ENCODE results near the gene UBA7. TPM values are rescaled to one million over a fixed set of nuclear protein-coding genes. Genes with fewer than 3 reads are reported as not detected.
A peak's percentile ranks its signal among the peaks of the same experiment; 100 is the strongest.
"Not testable (repeated sequence)": the region's sequence is repeated elsewhere in the genome, so short reads cannot be mapped to it uniquely, and the experiment has no call there.

The UBA7 gene
- total RNA-seq, 4 donors from 2014 or later = 50.1 to 87.5 (median 69.3) TPM

DNA sequence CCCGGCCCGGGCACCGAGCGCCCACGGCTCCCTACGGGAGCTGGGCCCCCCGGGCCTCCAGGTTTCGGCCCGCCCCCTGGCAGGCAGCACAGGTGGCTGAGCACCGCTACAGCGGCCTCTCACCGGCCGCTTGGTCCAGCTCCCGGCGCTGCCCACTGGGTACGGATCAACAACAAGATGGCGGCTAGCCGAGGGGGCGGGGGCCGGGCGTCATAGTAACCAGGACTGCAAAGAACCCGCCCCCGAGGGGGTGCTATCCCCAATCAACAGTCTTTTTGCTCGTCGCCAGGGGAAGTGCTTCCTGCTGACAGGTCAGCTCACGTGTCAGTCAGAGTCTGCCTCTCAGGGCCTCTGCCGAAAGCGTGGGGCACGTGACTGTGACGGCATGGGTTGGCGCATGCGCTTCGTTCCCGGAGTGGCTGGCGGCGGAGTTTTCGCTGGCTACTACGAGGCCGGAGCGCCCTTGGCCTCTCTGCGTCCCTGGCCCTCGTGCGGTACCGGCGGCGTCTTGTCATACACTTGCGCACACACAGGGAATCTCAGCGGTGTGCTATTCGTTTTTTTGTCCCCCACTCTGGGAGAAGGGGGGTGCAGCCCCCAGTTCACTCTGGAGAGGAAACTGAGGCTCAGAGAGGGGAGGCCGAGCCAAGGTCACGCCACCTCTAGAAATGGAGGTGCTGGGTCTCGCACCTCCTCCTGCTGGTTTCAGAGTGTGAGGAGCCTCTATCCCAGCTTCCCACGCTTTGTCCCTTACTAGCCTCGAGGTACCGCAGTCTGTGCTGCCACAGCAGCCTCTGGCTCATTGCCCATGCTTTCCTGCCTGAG, 27.2 kb downstream of the UBA7 start, which contains the start of gene IP6K1:
TSS of gene IP6K1 (minus strand) at position 186 of the 825 bp plus-strand sequence. CDS start 38,502 bp downstream, outside the sequence.
- intact Hi-C loops (cut with DNase I) = loop anchor here (5.0 kb wide), 1 partner anchor 64 kb away; the partner anchor contains the start of gene GMPPB
- peaks cover 11 to 28% of the 10 kb centered on the region in 2 donors for H3K4me1 ChIP-seq
- WGBS, 2 donors = 5 to 11% methylated on average over 21 to 33 of the region's 55 CpGs
- TF ChIP-seq POLR2A (IDR thresholded peaks at IDR 0.05) = peak; percentile 78 to 92
- TF ChIP-seq, protein P1, sequence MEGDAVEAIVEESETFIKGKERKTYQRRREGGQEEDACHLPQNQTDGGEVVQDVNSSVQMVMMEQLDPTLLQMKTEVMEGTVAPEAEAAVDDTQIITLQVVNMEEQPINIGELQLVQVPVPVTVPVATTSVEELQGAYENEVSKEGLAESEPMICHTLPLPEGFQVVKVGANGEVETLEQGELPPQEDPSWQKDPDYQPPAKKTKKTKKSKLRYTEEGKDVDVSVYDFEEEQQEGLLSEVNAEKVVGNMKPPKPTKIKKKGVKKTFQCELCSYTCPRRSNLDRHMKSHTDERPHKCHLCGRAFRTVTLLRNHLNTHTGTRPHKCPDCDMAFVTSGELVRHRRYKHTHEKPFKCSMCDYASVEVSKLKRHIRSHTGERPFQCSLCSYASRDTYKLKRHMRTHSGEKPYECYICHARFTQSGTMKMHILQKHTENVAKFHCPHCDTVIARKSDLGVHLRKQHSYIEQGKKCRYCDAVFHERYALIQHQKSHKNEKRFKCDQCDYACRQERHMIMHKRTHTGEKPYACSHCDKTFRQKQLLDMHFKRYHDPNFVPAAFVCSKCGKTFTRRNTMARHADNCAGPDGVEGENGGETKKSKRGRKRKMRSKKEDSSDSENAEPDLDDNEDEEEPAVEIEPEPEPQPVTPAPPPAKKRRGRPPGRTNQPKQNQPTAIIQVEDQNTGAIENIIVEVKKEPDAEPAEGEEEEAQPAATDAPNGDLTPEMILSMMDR (IDR thresholded peaks at IDR 0.05) = peak in 2 of 6 experiments; percentile 6 to 21
- peaks cover 0 to 2% of the 10 kb centered on the region in 2 donors for H3K36me3 ChIP-seq
- peak within 1 kb of the TSS; percentile 79 to 95 (median 87) for H3K4me3 ChIP-seq (replicated peaks in 1 of 3)
- peak within 1 kb of the TSS; percentile 97 to 98 (median 97) for H3K27ac ChIP-seq
- H3K27me3 ChIP-seq = no peaks in the 10 kb centered on the region
- peak; percentile 100 for DNase-seq
- no peaks in the 10 kb centered on the region for H3K9me3 ChIP-seq

DNA sequence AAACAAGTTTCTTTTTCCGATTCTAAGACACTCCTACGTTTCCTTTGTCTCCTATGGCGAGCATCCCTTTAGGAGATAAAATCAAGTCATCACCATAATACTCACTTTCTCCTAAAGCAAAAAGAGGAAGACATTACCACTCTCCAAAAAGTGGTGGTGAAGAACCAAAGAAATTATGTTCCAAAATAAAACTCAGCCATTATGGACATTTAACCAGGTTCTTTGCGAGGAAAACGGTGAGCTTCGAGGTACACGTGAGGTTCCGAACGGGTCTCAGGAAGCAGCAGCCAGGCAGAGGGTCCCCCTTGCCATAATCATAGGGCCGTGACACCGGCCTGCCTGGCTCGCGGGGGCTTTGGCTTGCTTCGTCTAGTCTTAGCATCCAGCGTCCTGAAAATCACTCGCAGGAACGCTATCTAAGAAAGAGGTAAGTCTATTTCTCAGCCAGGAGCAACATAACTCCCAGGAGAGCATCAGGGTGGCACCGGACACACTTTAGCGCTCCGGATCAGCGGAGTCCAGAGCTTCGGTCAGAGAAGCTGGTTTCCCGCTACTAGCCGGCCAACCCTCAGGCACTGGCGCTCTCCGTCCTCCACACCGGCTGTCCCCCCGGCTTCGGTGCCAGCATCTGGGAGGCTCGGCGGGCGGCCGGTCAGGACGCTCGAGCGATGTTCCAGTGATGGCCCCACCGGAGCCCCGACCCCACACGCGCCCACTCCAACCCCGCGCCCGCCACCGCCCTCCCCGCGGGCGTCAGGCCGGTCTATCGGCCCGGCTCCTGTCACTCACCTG, 28.0 kb downstream of the UBA7 start:
- Histone ChIP-seq H3K36me3 (peaks cover 3 to 7% of the 10 kb centered on the region in 2 donors), H3K27ac (peak overlapping the region; percentile 97 to 98 (median 97)), H3K4me1 (peaks cover 11 to 28% of the 10 kb centered on the region in 2 donors), H3K9me3 (no peaks in the 10 kb centered on the region), H3K4me3 (replicated peaks in 1 of 3) (peak overlapping the region; percentile 79 to 95 (median 87)), H3K27me3 (no peaks in the 10 kb centered on the region)
- intact Hi-C loops (cut with DNase I) = loop anchor here (5.0 kb wide), 1 partner anchor 63 kb away; the partner anchor contains the start of gene GMPPB
- TF ChIP-seq, protein P1 (IDR thresholded peaks at IDR 0.05) = no peak
- no peak for TF ChIP-seq POLR2A (IDR thresholded peaks at IDR 0.05)
- peak; percentile 67 to 70 for DNase-seq
- 9 to 10% methylated on average over 17 of the region's 50 CpGs for WGBS, 2 donors

DNA sequence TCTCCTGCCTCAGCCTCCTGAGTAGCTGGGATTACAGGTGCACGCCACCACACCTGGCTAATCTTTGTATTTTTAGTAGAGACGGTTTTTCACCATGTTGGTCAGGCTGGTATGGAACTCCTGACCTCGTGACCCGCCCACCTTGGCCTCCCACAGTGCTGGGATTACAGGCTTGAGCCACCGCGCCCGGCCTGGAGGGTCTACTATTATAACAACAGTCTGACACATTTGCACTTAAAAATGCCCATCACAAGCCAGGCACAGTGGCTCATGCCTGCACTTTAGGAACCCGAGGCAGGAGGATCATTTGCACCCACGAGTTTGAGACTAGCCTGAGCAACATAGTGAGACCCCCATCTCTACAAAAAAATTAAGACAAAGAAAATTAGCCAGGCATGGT, 31.5 kb downstream of the UBA7 start:
- H3K4me1 ChIP-seq = peaks cover 20 to 30% of the 10 kb centered on the region in 2 donors
- H3K36me3 ChIP-seq; H3K27ac ChIP-seq; intact Hi-C loops (cut with DNase I); H3K4me3 ChIP-seq (replicated peaks in 1 of 3); H3K9me3 ChIP-seq; H3K27me3 ChIP-seq; DNase-seq: not testable (repeated sequence)
- WGBS, 2 donors = 90 to 95% methylated on average over 7 to 9 of the region's 9 CpGs

DNA sequence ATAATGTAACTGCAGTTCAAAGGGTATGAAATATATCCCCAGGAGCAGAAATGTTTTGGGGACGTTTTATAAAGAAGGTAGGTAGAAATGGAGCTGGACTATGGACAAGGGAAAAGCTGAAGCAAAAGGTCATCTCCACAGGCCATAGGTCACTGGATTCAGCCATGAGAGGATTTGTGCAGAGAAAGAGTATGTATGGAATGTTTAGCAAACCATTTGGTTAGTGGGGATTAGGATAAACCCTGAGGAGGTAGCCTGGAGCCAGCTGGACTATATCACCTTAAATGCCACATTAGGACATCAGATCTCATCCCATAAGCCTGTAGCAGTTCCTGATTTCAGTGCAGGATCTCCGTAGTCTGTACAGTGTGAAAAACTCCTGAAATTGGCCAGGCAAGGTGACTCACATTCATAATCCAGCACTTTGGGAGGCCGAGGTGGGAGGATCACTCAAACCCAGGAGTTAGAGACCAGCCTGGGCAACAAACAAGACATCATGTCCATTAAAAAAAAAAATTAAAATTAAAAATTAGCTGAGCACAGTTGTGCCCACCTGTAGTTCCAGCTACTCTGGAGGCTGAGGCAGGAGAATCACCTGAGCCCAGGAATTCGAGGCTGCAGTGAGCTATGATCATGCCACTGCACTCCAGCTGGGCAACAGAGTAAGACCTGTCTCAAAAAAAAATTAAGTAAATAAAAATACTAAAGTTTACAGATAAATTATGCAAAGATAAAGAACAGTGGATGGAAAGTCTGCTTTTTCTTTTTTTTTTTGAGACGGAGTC, 32.1 kb downstream of the UBA7 start:
- TF ChIP-seq, protein P1 (IDR thresholded peaks at IDR 0.05) = no peak
- TF ChIP-seq POLR2A (IDR thresholded peaks at IDR 0.05) = no peak
- Histone ChIP-seq H3K4me3 (replicated peaks in 1 of 3) (no peak overlapping the region), H3K27ac (no peak overlapping the region), H3K9me3 (no peaks in the 10 kb centered on the region), H3K4me1 (peaks cover 15 to 24% of the 10 kb centered on the region in 2 donors), H3K36me3 (peaks cover 5 to 7% of the 10 kb centered on the region in 2 donors), H3K27me3 (no peaks in the 10 kb centered on the region)
- DNase-seq = no peak
- WGBS, 2 donors = 94 to 96% methylated on average over 5 of the region's 5 CpGs
- intact Hi-C loops (cut with DNase I) = no loop called here

DNA sequence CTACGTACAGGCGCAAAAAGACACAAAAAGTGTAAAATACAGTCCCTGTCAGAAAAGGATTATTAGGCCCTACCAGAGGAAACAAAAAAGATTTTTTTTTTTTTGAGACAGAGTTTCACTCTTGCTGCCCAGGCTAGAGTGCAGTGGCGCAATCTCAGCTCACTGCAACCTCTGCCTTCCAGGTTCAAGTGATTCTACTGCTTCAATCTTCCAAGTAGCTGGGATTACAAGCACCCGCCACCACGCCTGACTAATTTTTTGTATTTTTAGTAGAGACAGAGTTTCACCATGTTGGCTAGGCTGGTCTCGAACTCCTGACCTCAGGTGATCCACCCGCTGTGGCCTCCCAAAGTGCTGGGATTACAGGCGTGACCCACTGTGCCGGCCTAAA, 32.8 kb downstream of the UBA7 start:
- intact Hi-C loops (cut with DNase I) = not testable (repeated sequence)

More for the DNA sequence above, 32.8 kb downstream of the UBA7 start:
- 72 to 80% methylated on average over 9 of the region's 9 CpGs for WGBS, 2 donors
- H3K27ac ChIP-seq; H3K36me3 ChIP-seq; H3K4me3 ChIP-seq (replicated peaks in 1 of 3); H3K27me3 ChIP-seq; H3K9me3 ChIP-seq: not testable (repeated sequence)
- DNase-seq = peak in 1 of 2 donors; percentile 23
- peaks cover 15 to 24% of the 10 kb centered on the region in 2 donors for H3K4me1 ChIP-seq

All from thyroid gland (tissue), 4 donors.